GM11168 (cell line): ENCODE measurements around the gene CAVIN4.

ENCODE experiments used
- in situ Hi-C: fragments of 300-500 bp; cut with MboI; formaldehyde crosslinking; loops from one replicate; pipeline ENCODE4 v1.12.0; 2022; ENCODE audit warnings: low sequenced_read_pairs; ENCODE audit not compliant: unreplicated experiment

CAVIN4 gene, protein sequence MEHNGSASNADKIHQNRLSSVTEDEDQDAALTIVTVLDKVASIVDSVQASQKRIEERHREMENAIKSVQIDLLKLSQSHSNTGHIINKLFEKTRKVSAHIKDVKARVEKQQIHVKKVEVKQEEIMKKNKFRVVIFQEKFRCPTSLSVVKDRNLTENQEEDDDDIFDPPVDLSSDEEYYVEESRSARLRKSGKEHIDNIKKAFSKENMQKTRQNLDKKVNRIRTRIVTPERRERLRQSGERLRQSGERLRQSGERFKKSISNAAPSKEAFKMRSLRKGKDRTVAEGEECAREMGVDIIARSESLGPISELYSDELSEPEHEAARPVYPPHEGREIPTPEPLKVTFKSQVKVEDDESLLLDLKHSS

DNA sequence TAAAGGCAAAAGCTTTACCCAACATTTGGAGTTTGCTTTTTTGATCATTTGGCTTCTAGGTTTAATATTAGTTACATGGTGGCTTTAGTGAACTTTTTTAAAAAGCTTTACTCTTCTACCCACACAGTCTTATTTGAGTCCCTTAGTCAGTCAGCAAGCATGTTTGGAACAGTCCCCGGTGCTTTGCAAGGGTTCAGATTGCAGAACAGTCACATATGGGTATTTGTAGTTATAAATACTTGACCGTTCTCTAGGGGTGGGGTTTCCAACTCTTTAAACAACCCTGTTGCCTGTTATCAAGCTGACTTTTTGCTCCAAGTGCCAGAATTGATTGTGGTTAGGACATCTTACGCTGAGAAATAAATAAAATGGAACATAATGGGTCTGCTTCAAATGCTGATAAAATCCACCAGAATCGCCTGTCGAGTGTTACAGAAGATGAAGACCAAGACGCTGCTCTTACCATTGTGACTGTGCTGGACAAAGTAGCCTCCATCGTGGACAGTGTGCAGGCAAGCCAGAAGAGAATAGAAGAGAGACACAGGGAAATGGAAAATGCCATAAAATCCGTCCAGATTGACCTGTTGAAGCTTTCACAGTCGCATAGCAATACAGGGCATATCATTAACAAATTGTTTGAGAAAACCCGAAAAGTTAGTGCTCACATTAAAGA, at the start of gene CAVIN4:
Gene CAVIN4, plus strand, starts transcription at position 304 of the 673 bp plus-strand sequence. Its CDS starts 65 bp downstream, at position 369.
- in situ Hi-C loops: loop anchor here (25.0 kb wide), 1 partner anchor 241 kb away; no protein-coding TSS in a partner anchor

DNA sequence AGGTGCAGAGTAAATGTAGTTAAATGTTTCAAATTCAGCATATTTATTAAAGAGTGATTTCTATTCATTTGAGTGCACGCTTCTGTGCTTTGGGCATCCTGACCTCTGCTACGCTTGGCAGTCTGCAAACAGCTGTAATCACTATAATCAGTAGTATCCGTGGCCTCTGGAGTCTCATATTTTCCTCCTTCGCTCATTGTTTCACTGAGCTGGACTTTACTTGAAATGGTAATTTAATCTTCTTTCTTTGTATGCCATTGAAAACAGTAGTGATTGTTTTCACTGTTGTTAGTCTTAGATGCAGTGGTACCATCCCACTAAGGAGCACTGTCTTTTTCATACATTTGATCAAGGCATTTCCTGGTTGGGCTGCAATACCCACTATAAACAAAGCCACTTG, 43.5 kb upstream of the CAVIN4 start:
- in situ Hi-C loops: no loop called here

DNA sequence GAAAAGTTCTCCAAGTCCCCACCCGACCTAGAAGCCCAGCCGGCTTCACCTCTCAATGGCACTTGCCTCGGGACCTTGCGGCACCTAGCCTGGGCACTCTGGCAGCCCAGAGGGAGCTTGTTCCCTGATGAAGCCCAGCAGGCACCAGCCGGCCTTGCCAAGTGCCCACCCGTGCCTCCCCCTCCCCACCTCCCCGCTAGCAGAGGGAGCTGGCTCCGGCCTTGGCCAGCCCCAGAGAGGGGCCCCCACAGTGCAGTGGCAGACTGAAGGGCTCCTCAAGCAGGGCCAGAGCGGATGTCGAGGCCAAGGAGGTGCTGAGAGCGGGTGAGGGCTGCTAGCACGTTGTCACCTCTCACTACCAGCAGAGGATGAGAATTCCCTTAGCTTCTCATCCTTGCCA, 37.6 kb upstream of the CAVIN4 start:
- in situ Hi-C loops: no loop called here

GRCh38 chr9:100549048-100549447, 28.8 kb upstream of the CAVIN4 start:
- in situ Hi-C loops: no loop called here

DNA sequence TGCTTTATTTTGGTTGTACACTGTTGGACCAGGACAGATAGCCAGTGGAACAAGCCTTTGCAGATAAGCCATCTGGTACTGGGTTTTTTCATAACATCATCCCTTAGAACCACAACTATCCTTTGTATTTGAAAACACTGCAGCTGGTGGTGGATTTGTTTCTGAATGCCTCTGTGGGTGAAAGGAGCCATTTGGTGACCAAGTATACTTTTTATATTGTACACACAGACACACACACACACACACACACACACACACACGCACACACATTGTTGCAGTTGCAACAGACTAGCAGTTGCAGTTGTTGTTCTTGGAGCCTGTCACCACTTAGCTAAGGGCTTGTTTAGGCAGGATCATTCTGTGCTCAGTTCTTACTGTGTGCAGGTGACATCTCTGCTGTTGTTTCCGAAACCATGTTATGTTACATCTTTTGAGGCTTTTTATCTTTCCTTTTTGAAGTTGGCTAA, 22.9 kb upstream of the CAVIN4 start:
- in situ Hi-C loops: no loop called here

- in situ Hi-C loops: no loop called here
These were observed 22.4 kb upstream of the CAVIN4 start for GRCh38 chr9:100555471-100555870.

DNA sequence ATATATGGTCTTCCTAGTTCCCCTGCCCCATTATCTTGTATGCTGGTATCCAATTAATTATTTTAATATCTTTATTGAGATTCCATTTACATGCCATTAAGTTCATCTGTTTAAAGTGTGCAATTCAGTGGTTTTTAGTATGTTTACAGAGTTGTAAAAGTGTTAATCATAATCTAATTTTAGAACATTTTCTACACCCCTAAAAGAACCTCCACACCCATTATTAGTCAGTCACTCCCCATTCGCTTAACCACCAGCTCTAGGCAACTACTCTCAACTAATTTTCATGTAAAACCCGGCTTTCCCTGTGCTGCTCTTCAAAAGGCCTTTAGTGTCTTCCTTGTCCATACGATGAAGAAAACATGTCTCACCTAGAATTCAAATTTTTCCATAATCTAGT, 20.8 kb upstream of the CAVIN4 start:
- in situ Hi-C loops: no loop called here

DNA sequence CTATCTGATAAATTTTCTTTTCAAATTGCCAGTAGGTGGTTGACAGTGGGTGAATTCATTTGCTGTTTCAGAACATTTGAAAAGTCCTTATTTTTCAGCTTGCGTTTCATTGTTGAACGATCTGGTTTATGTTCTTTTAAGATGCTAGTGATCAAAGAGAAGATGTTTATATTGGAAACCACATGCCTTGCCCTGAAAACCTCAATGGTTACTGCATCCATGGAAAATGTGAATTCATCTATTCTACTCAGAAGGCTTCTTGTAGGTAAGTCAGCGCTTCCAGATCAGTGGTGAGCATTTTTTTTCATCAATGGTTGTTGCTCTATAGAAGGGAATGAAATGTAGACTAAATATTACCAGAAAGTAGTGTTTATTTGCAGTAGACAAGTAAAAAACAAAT, 16.6 kb upstream of the CAVIN4 start:
- in situ Hi-C loops: no loop called here

GRCh38 chr9:100567856-100568255, 10.0 kb upstream of the CAVIN4 start:
- in situ Hi-C loops: no loop called here

DNA sequence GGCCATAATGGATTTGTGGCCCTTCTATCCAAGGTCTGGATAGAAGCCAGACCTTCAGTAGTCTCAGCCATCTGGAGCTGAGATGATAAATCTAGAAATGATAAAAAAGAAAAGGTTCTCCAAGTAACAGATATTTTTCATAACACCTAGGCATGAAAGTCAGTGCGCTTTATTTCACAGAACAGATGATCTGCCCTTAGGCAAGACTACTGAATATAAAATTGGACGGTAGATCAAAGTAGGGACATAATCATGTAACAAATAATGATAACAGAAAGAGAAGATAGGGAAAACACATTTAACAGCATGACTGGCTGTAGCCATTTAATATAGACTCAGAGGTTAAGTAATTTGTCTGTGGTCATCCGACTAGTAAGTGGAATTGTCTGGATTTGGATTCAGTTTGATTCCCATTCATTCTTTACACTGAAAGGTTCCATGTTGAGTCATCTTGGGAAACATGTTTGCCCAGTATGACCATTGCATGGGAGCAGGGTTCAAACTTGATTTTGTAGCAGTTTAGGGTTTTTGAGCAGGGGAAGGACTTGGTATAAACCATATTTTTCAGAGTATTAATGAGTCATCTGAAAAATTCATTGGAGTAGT, 4.1 kb upstream of the CAVIN4 start:
- in situ Hi-C loops: no loop called here

GRCh38 chr9:100575006-100575405, 2.9 kb upstream of the CAVIN4 start:
- in situ Hi-C loops: loop anchor here (25.0 kb wide), 1 partner anchor 238 kb away; no protein-coding TSS in a partner anchor

DNA sequence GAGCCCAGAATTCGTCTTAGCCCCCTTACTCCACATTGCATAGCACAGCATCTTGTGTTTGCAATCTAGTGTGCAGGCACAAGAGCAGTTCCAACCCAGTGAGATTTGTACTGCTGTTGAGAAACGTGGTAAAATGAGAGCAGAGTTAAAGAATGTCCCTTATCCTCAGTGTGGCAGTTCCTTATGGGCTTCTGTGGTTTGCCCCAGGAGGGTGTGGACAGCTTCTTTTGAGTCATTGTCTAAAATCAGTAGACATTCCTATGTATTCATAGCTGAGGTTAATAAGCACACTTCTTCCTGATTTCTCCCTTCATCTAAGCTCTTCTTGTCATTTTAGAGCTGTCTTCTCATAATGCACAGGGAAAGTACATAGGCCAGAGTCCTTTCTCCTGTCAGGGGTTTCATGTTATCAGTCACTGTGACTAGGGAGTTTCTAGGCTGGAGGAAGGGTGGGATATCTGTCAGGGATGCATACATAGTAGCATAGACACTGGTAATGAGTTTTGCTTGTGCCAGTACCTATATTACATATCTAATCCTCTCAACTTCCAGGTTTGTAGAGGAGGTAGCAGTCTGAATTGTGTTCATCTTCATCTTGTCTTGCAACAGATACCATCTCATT, 2.0 kb upstream of the CAVIN4 start:
- in situ Hi-C loops: loop anchor here (25.0 kb wide), 1 partner anchor 239 kb away; no protein-coding TSS in a partner anchor

DNA sequence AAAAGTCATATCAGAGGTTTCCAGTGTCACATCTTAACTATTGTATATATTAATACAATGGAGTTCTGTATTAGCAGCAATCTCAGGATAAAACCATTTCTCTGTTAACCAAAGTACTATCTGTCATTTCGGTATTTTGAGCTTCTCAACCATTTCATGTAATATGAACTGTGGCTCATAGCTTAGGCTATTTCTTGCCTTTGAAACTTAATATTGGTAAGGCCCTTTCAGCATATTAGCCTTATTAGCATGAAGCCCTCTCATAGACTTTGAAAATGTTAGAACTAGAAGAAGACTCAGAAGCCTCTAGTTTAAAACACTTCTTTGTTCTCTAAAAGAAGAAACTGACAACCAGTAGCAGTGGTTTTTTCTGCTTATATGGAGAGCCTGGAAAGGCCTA, 731 bp downstream of the CAVIN4 start:
- in situ Hi-C loops: loop anchor here (25.0 kb wide), 1 partner anchor 241 kb away; no protein-coding TSS in a partner anchor

DNA sequence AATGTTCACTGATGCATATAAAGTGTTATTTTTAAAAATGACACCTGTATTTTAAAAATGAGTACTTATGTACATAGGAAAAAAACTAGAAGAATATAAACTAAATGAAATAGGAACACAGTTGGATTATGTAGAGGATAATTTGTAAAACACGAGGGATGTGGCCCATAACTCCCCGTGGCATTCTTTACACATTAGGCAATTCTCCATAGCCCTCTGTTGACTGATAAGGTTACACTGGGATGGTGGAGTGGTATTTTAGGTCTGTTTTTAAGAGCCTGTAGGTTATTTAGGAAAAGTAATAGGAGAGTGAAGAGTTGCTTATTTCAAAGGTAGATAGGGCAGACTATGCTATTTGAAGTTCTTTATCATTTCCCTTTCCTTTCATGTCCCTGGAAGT, 1.8 kb downstream of the CAVIN4 start:
- in situ Hi-C loops: loop anchor here (25.0 kb wide), 1 partner anchor 242 kb away; no protein-coding TSS in a partner anchor

- in situ Hi-C loops: loop anchor here (25.0 kb wide), 1 partner anchor 243 kb away; no protein-coding TSS in a partner anchor
These were observed 2.4 kb downstream of the CAVIN4 start for GRCh38 chr9:100580257-100580656.

GRCh38 chr9:100581081-100581480, 3.2 kb downstream of the CAVIN4 start:
- in situ Hi-C loops: loop anchor here (25.0 kb wide), 1 partner anchor 244 kb away; no protein-coding TSS in a partner anchor

- in situ Hi-C loops: loop anchor here (25.0 kb wide), 1 partner anchor 244 kb away; no protein-coding TSS in a partner anchor
These were observed 3.8 kb downstream of the CAVIN4 start for GRCh38 chr9:100581661-100582060.

DNA sequence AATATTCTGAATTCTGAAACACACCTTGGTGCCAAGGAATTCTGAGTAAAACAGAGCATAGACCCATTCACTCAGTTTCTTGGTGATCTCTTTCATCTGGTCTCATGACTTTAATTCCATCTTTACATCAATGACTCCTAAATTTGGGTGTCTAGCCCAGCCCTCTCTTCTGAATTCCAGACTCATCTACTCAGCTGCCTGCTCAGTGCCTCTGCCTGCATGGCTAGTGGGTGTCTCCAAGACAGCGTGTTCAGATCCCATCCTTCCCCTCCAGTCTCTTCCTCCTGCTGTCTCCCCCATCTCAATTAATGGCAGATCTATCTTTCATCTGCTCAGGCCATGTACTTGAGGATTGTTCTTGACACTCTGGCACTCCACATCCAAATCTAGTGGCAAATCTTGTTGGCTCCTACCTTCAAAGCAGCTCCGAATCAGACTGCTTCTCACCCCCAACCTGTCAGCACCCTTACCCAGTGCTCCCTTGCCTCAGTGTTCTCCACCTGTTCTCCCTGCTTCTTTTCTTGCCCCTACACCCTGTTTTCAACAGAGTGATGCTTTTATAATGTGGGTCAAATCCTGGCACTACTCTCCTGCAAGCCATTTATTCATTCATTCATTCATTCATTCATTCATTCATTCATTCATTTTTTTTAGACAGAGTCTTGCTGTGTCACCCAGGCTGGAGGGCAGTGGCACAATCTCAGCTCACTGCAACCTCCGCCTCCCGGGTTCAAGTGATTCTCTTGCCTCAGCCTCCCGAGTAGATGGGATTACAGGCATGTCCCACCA, 5.3 kb downstream of the CAVIN4 start:
- in situ Hi-C loops: loop anchor here (25.0 kb wide), 1 partner anchor 246 kb away; no protein-coding TSS in a partner anchor

DNA sequence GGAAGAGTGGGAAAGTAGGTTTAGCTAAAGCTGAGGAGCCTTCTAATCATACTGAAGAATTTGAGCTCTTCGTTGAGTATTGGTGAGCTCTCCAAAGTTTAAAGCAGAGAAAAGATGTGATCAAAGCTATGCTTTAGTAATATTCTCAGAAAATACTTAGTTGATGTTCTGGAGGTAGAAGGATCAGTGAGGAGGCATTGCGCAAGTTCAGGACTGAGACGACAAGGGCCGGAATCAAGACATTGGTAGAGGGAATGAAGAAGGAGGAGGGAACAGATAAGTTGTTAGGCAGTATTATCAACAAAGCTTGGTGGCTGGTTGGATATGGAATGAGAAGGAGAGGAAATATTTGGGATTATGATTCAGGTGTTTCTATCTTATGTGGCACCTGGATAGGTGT, 7.1 kb downstream of the CAVIN4 start:
- in situ Hi-C loops: loop anchor here (25.0 kb wide), 1 partner anchor 248 kb away; no protein-coding TSS in a partner anchor
